ENCODE measurements around the gene ANKRD52.

- TF ChIP-seq CTCF (IDR thresholded peaks at IDR 0.05): no peak
- no peak for TF ChIP-seq POLR2AphosphoS5 (IDR thresholded peaks at IDR 0.05; ENCODE audit: low read depth, low read length)
- no peak for TF ChIP-seq REST (IDR thresholded peaks at IDR 0.05; ENCODE audit: insufficient read depth in 1 of 2, low read depth in 2 of 2, low read length in 1 of 2)
Measured at GRCh38 chr12:56222531-56222895, 35.7 kb downstream of the ANKRD52 start.
